SIG-M5 (cell line): Measurements from ENCODE around the gene KRT32.
A peak's percentile ranks its signal among the peaks of the same experiment; 100 is the strongest.

Experiments
- DNase-seq: peaks from one replicate; lab custom pipeline; 2025; lab: John Stamatoyannopoulos, UW

Gene KRT32

GRCh38 chr17:41492351-41492750 is 25.2 kb upstream of the KRT32 start:
- DNase-seq, result no peak

GRCh38 chr17:41491476-41491875 is 24.3 kb upstream of the KRT32 start:
- no peak for DNase-seq

GRCh38 chr17:41490000-41490990 is 23.1 kb upstream of the KRT32 start:
- no peak for DNase-seq

GRCh38 chr17:41489531-41489930 is 22.3 kb upstream of the KRT32 start, which contains the start of gene KRT36:
Gene KRT36 (minus strand): TSS chr17:41489910. CDS start chr17:41489864, 46 bp downstream.
- DNase-seq, result no peak

GRCh38 chr17:41486809-41487530 is 19.8 kb upstream of the KRT32 start:
- no peak for DNase-seq

- no peak for DNase-seq
Measured at GRCh38 chr17:41486316-41486715, 19.1 kb upstream of the KRT32 start.

- DNase-seq, result no peak
Measured at GRCh38 chr17:41484920-41485904, 18.0 kb upstream of the KRT32 start.

GRCh38 chr17:41483991-41484826 is 17.0 kb upstream of the KRT32 start:
- DNase-seq, result no peak

GRCh38 chr17:41483531-41483930 is 16.3 kb upstream of the KRT32 start:
- DNase-seq, result no peak

GRCh38 chr17:41481036-41481435 is 13.8 kb upstream of the KRT32 start, which contains the start of gene KRT35:
Gene KRT35 (minus strand): TSS chr17:41481151. CDS start chr17:41481097, 54 bp downstream.
- no peak for DNase-seq

- DNase-seq, result no peak
Measured at GRCh38 chr17:41480581-41480980, 13.4 kb upstream of the KRT32 start.

GRCh38 chr17:41480136-41480535 is 12.9 kb upstream of the KRT32 start:
- DNase-seq, result peak; percentile 51

GRCh38 chr17:41478237-41478636 is 11.1 kb upstream of the KRT32 start:
- no peak for DNase-seq

- DNase-seq, result no peak
Measured at GRCh38 chr17:41476866-41477815, 10.0 kb upstream of the KRT32 start.

- DNase-seq, result no peak
Measured at GRCh38 chr17:41475421-41475820, 8.2 kb upstream of the KRT32 start.

- no peak for DNase-seq
Measured at GRCh38 chr17:41474863-41475262, 7.7 kb upstream of the KRT32 start.

GRCh38 chr17:41468346-41468745 is 1.2 kb upstream of the KRT32 start:
- no peak for DNase-seq

GRCh38 chr17:41467561-41467960 is 375 bp upstream of the KRT32 start:
- no peak for DNase-seq

- no peak for DNase-seq
Measured at GRCh38 chr17:41464682-41465081, 2.5 kb downstream of the KRT32 start.

- no peak for DNase-seq
Measured at GRCh38 chr17:41464173-41464572, 3.0 kb downstream of the KRT32 start.
